Esophagus muscularis mucosa (tissue), 4 donors: ENCODE measurements around the gene OSBP2. TPM values are rescaled to one million over a fixed set of nuclear protein-coding genes. Genes with fewer than 3 reads are reported as not detected.

ENCODE experiments used
- DNase-seq: peaks from one replicate; pipeline ENCODE4 v3.0.0-alpha.2; 2017; ENCODE audit errors: extremely low spot score
- H3K27ac ChIP-seq, 4 donors: fragments of 200-600 bp; sonication (generic); replicated peaks in 1 of 4; 1 replicate in 3 of 4; 2 replicates in 1 of 4; pipeline ENCODE4 v1.5.1; 2016 to 2019; ENCODE audit warnings: mild to moderate bottlenecking in 1 of 4
- H3K27me3 ChIP-seq, 4 donors: fragments of 200-600 bp; sonication (generic); one replicate each; pipeline versions ENCODE4 v1.5.1 to v1.6.0; 2016 to 2019
- H3K36me3 ChIP-seq, 4 donors: fragments of 200-600 bp; sonication (generic); one replicate each; pipeline ENCODE4 v1.5.1; 2016 to 2019
- H3K4me1 ChIP-seq, 4 donors: fragments of 200-600 bp; sonication (generic); one replicate each; pipeline ENCODE4 v1.5.1; 2016 to 2019
- H3K4me3 ChIP-seq, 4 donors: fragments of 200-600 bp; sonication (generic); 1 replicate in 2 of 4; 2 replicates in 2 of 4; pipeline ENCODE4 v1.5.1; 2016 to 2019; ENCODE audit warnings: mild to moderate bottlenecking in 4 of 4, moderate library complexity in 1 of 4
- H3K9me3 ChIP-seq, 4 donors: fragments of 200-600 bp; sonication (generic); 1 replicate in 3 of 4; 2 replicates in 1 of 4; pipeline ENCODE4 v1.5.1; 2016 to 2019
- CTCF ChIP-seq, 3 experiments: fragments of 200-600 bp in 2 of 3; fragments of 450-650 bp in 1 of 3; sonication (generic) in 2 of 3; IDR thresholded peaks; one replicate each; pipeline ENCODE4 v1.5.1; 2017 to 2019; ENCODE audit warnings: antibody characterized with exemption in 3 of 3, mild to moderate bottlenecking in 2 of 3, moderate library complexity in 1 of 3
- EP300 ChIP-seq: sonication (generic); formaldehyde crosslinking; IDR thresholded peaks from one replicate; pipeline ENCODE4 v1.6.1; 2017; ENCODE audit warnings: antibody characterized with exemption
- POLR2A ChIP-seq: fragments of 450-650 bp; IDR thresholded peaks from one replicate; pipeline ENCODE4 v1.6.1; 2017; ENCODE audit warnings: antibody characterized with exemption, moderate library complexity, mild to moderate bottlenecking, low read depth
- POLR2AphosphoS5 ChIP-seq, 2 donors: sonication (generic); formaldehyde crosslinking; IDR thresholded peaks; one replicate each; pipeline ENCODE4 v1.6.1; 2017; ENCODE audit warnings: antibody characterized with exemption in 2 of 2
- WGBS: methylation state at CpG from one replicate; pipeline ENCODE4 v1.1.5; 2018; 5-methylcytosine and 5-hydroxymethylcytosine counted together
- intact Hi-C: fragments of 100-400 bp; cut with DNase I; formaldehyde crosslinking; loops from one replicate; pipeline ENCODE4 v1.15.1; 2023
- total RNA-seq, 4 donors: library from RNA; depleted of rRNA; stranded (reverse); fragments of >200 nt; gene quantifications; one replicate each; pipeline versions ENCODE4 v1.1.0 to v1.2.1, GENCODE V29; 2016

The OSBP2 gene
- total RNA-seq, 4 donors from 2014 or later = 0.42 to 4.6 (median 2.9) TPM

- Histone ChIP-seq H3K36me3 (no peaks in the 10 kb centered on the region), H3K27ac (no peak overlapping the region), H3K4me3 (no peak overlapping the region), H3K4me1 (no peaks in the 10 kb centered on the region), H3K27me3 (no peaks in the 10 kb centered on the region), H3K9me3 (no peaks in the 10 kb centered on the region)
- TF ChIP-seq EP300 (no peak), POLR2A (no peak), CTCF (IDR thresholded peaks at IDR 0.05) (peak; percentile 53 to 70 (median 63)), POLR2AphosphoS5 (IDR thresholded peaks at IDR 0.05) (peak in 1 of 2 donors; percentile 38)
- 60% methylated on average over 7 of the region's 8 CpGs for WGBS
- intact Hi-C loops = loop anchor here (1.0 to 10.0 kb wide), 2 partner anchors 60 to 121 kb away; partner anchors contain the start of gene OSBP2
- no peak for DNase-seq
These were observed 60.5 kb downstream of the OSBP2 start for GRCh38 chr22:30754971-30755758.

GRCh38 chr22:30755759-30756124 lies 61.1 kb downstream of the OSBP2 start:
- Histone ChIP-seq H3K27me3 (no peaks in the 10 kb centered on the region), H3K36me3 (no peaks in the 10 kb centered on the region), H3K27ac (no peak overlapping the region), H3K9me3 (no peaks in the 10 kb centered on the region), H3K4me3 (no peak overlapping the region), H3K4me1 (no peaks in the 10 kb centered on the region)
- intact Hi-C loops = loop anchor here (1.0 to 10.0 kb wide), 2 partner anchors 61 to 121 kb away; partner anchors contain the start of gene OSBP2
- no peak for DNase-seq
- TF ChIP-seq POLR2A = no peak
- no peak for TF ChIP-seq EP300
- no peak for TF ChIP-seq POLR2AphosphoS5 (IDR thresholded peaks at IDR 0.05)
- TF ChIP-seq CTCF (IDR thresholded peaks at IDR 0.05) = no peak
- 92% methylated on average over 5 of the region's 7 CpGs for WGBS

- peak; percentile 40 to 54 (median 51) for TF ChIP-seq CTCF (IDR thresholded peaks at IDR 0.05)
- no peak for TF ChIP-seq POLR2AphosphoS5 (IDR thresholded peaks at IDR 0.05)
- TF ChIP-seq EP300 = no peak
- TF ChIP-seq POLR2A = no peak
- no peaks in the 10 kb centered on the region for H3K27me3 ChIP-seq
- H3K9me3 ChIP-seq = no peaks in the 10 kb centered on the region
- H3K4me1 ChIP-seq = no peaks in the 10 kb centered on the region
- H3K4me3 ChIP-seq = no peak overlapping the region
- 46% methylated on average over 12 of the region's 12 CpGs for WGBS
- intact Hi-C loops = loop anchor here (2.0 to 10.0 kb wide), 2 partner anchors 155 to 381 kb away; partner anchors contain the start of gene PLA2G3
- no peaks in the 10 kb centered on the region for H3K36me3 ChIP-seq
- no peak overlapping the region for H3K27ac ChIP-seq
- no peak for DNase-seq
These were observed 69.4 kb downstream of the OSBP2 start for GRCh38 chr22:30763815-30764673.

GRCh38 chr22:30767661-30768060 lies 73.0 kb downstream of the OSBP2 start:
- Histone ChIP-seq H3K9me3 (no peaks in the 10 kb centered on the region), H3K4me3 (no peak overlapping the region), H3K27me3 (no peaks in the 10 kb centered on the region), H3K4me1 (no peaks in the 10 kb centered on the region), H3K36me3 (no peaks in the 10 kb centered on the region), H3K27ac (no peak overlapping the region)
- 73% methylated on average over 6 of the region's 6 CpGs for WGBS
- TF ChIP-seq POLR2AphosphoS5 (IDR thresholded peaks at IDR 0.05) = no peak
- no peak for TF ChIP-seq CTCF (IDR thresholded peaks at IDR 0.05)
- no peak for TF ChIP-seq POLR2A
- no peak for TF ChIP-seq EP300
- intact Hi-C loops = loop anchor here (10.0 kb wide), 1 partner anchor 377 kb away; the partner anchor contains the start of gene PLA2G3
- no peak for DNase-seq
